ENCODE measurements around the gene SAMSN1. TPM values are rescaled to one million over a fixed set of nuclear protein-coding genes. Genes with fewer than 3 reads are reported as not detected.

Gene SAMSN1
- not detected in 2 replicates for total RNA-seq

GRCh38 chr21:14545906-14546480, at the start of gene SAMSN1:
Gene SAMSN1, minus strand, starts transcription at chr21:14546315. Its CDS starts 54 bp downstream, at chr21:14546261.

Other genes with a start within 250 kb of the SAMSN1 start
- gene HSPA13, start 163.2 kb downstream of the SAMSN1 start, total RNA-seq = 18.9 and 34.8 TPM in 2 replicates

Measured in hair follicular keratinocyte (primary cell).